Liver (tissue), 3 donors: ENCODE data around the gene CNTROB.

Experiments used
- ATF3 ChIP-seq: IDR thresholded peaks from 2 replicates; pipeline ENCODE4 v1.6.1; 2016; ENCODE audit warnings: antibody characterized with exemption
- CTCF ChIP-seq: fragments of 150-350 bp; IDR thresholded peaks from 2 replicates; pipeline ENCODE4 v1.5.1; 2017; ENCODE audit warnings: improper control_type of control experiment, low read depth, low read length; ENCODE audit not compliant: missing input control
- HNF4G ChIP-seq: IDR thresholded peaks from 2 replicates; pipeline ENCODE4 v1.6.1; 2016; ENCODE audit warnings: antibody characterized with exemption
- NR2F2 ChIP-seq: IDR thresholded peaks from 2 replicates; pipeline ENCODE4 v1.6.1; 2016; ENCODE audit warnings: antibody characterized with exemption
- RAD21 ChIP-seq, 2 donors: IDR thresholded peaks; 2 replicates each; pipeline ENCODE4 v1.6.1; 2016; ENCODE audit warnings: antibody characterized with exemption in 2 of 2, mild to moderate bottlenecking in 2 of 2
- REST ChIP-seq: IDR thresholded peaks from 2 replicates; pipeline ENCODE4 v1.6.1; 2016; ENCODE audit warnings: antibody characterized with exemption, mild to moderate bottlenecking
- SP1 ChIP-seq: IDR thresholded peaks from 2 replicates; pipeline ENCODE4 v1.6.1; 2018; ENCODE audit warnings: antibody characterized with exemption, mild to moderate bottlenecking
- TAF1 ChIP-seq: conservative IDR thresholded peaks from 2 replicates; pipeline ENCODE4 v1.6.1; 2016; ENCODE audit warnings: antibody characterized with exemption, mild to moderate bottlenecking
- ZBTB33 ChIP-seq: IDR thresholded peaks from 2 replicates; pipeline ENCODE4 v1.6.1; 2016; ENCODE audit warnings: antibody characterized with exemption
- donor health status: healthy.
- donor health status: healthy.

- TF ChIP-seq CTCF (no peak), HNF4G (no peak), SP1 (no peak), TAF1 (no peak), REST (no peak), RAD21 (IDR thresholded peaks at IDR 0.05) (no peak), ZBTB33 (no peak), NR2F2 (no peak), ATF3 (no peak)
These were observed 15.2 kb upstream of the CNTROB start for GRCh38 chr17:7916808-7917207.
